ENCODE measurements around the gene LRIF1.

DNA sequence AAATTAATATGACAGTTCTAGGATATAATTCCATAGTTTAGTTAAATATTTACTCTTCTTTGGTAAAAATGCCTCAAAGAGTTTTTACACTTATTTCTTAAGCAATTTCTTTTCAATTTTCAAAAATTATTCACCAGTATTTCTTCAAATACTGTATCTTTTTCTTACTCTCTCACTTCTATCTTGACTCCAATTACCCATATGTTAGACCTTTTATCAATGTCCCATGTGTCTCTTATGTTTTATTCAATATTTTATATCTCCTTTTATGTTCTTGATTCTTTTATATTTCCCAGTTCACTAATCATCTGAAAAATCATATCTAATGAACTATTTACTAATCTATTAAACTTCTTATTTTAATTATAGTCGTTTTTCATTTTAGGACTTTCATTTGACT is 11.5 kb upstream of the LRIF1 start:
- TF ChIP-seq, protein P1, sequence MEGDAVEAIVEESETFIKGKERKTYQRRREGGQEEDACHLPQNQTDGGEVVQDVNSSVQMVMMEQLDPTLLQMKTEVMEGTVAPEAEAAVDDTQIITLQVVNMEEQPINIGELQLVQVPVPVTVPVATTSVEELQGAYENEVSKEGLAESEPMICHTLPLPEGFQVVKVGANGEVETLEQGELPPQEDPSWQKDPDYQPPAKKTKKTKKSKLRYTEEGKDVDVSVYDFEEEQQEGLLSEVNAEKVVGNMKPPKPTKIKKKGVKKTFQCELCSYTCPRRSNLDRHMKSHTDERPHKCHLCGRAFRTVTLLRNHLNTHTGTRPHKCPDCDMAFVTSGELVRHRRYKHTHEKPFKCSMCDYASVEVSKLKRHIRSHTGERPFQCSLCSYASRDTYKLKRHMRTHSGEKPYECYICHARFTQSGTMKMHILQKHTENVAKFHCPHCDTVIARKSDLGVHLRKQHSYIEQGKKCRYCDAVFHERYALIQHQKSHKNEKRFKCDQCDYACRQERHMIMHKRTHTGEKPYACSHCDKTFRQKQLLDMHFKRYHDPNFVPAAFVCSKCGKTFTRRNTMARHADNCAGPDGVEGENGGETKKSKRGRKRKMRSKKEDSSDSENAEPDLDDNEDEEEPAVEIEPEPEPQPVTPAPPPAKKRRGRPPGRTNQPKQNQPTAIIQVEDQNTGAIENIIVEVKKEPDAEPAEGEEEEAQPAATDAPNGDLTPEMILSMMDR (IDR thresholded peaks at IDR 0.05; ENCODE audit: insufficient read depth, low read length, poor library complexity, severe bottlenecking) = no peak
- no peak for TF ChIP-seq EZH2phosphoT487 (conservative IDR thresholded peaks at IDR 0.05; ENCODE audit: low read length)
